Liver (tissue), 9 donors: Measurements from ENCODE around the gene CTNNA2. TPM values are rescaled to one million over a fixed set of nuclear protein-coding genes. Genes with fewer than 3 reads are reported as not detected.

Source experiments
- DNase-seq: peaks from one replicate; pipeline ENCODE4 v3.0.0-alpha.2; 2017; ENCODE audit warnings: low spot score
- H3K27ac ChIP-seq, 2 donors: one replicate each; pipeline ENCODE4 v1.7.0; 2013; ENCODE audit warnings: inconsistent platforms in 2 of 2, low read length in 2 of 2, control low read depth in 1 of 2, low read depth in 1 of 2, mild to moderate bottlenecking in 1 of 2
- H3K27me3 ChIP-seq, 4 donors: one replicate each; pipeline versions ENCODE4 v1.6.1 to v1.7.0; 2013; ENCODE audit warnings: low read length in 3 of 4, inconsistent platforms in 1 of 4, mild to moderate bottlenecking in 1 of 4, moderate library complexity in 1 of 4; ENCODE audit not compliant: control insufficient read depth in 4 of 4, insufficient read depth in 4 of 4
- H3K36me3 ChIP-seq, 4 donors: one replicate each; pipeline versions ENCODE4 v1.6.1 to v1.7.0; 2013; ENCODE audit warnings: low read length in 3 of 4, mild to moderate bottlenecking in 3 of 4, low read depth in 1 of 4, moderate library complexity in 1 of 4; ENCODE audit not compliant: control insufficient read depth in 4 of 4, insufficient read depth in 3 of 4
- H3K4me1 ChIP-seq, 4 donors: one replicate each; pipeline versions ENCODE4 v1.6.1 to v1.7.0; 2013; ENCODE audit warnings: low read length in 3 of 4, mild to moderate bottlenecking in 3 of 4, moderate library complexity in 1 of 4; ENCODE audit not compliant: control insufficient read depth in 4 of 4, insufficient read depth in 4 of 4
- H3K4me3 ChIP-seq, 3 donors: one replicate each; pipeline versions ENCODE4 v1.6.1 to v1.7.0; 2013; ENCODE audit warnings: low read length in 3 of 3, control low read depth in 1 of 3, low read depth in 1 of 3, mild to moderate bottlenecking in 1 of 3
- H3K9ac ChIP-seq, 2 donors: one replicate each; pipeline ENCODE4 v1.7.0; 2013; ENCODE audit warnings: low read length in 2 of 2, mild to moderate bottlenecking in 2 of 2, moderate library complexity in 2 of 2, control low read depth in 1 of 2, low read depth in 1 of 2
- H3K9me3 ChIP-seq, 4 donors: one replicate each; pipeline versions ENCODE4 v1.6.1 to v1.7.0; 2013; ENCODE audit warnings: low read length in 3 of 4; ENCODE audit not compliant: control insufficient read depth in 4 of 4
- ATF3 ChIP-seq: IDR thresholded peaks from 2 replicates; pipeline ENCODE4 v1.6.1; 2016; ENCODE audit warnings: antibody characterized with exemption
- CTCF ChIP-seq: fragments of 150-350 bp; IDR thresholded peaks from 2 replicates; pipeline ENCODE4 v1.5.1; 2017; ENCODE audit warnings: improper control_type of control experiment, low read depth, low read length; ENCODE audit not compliant: missing input control
- EGR1 ChIP-seq, 2 donors: IDR thresholded peaks; 2 replicates each; pipeline ENCODE4 v1.6.1; 2016 to 2018; ENCODE audit warnings: antibody characterized with exemption in 2 of 2, low read depth in 2 of 2
- FOXA1 ChIP-seq: IDR thresholded peaks from 2 replicates; pipeline ENCODE4 v1.6.1; 2016; ENCODE audit warnings: antibody characterized with exemption
- FOXA2 ChIP-seq: IDR thresholded peaks from 2 replicates; pipeline ENCODE4 v1.6.1; 2016; ENCODE audit warnings: antibody characterized with exemption
- GABPA ChIP-seq, 2 donors: IDR thresholded peaks in 1 of 2; conservative IDR thresholded peaks in 1 of 2; 2 replicates each; pipeline ENCODE4 v1.6.1; 2016; ENCODE audit warnings: antibody characterized with exemption in 2 of 2, mild to moderate bottlenecking in 1 of 2, moderate library complexity in 1 of 2
- HNF4A ChIP-seq, 2 donors: conservative IDR thresholded peaks; 2 replicates each; pipeline ENCODE4 v1.6.1; 2016; ENCODE audit warnings: antibody characterized with exemption in 2 of 2, mild to moderate bottlenecking in 2 of 2
- HNF4G ChIP-seq: IDR thresholded peaks from 2 replicates; pipeline ENCODE4 v1.6.1; 2016; ENCODE audit warnings: antibody characterized with exemption
- JUND ChIP-seq, 2 donors: IDR thresholded peaks; 2 replicates each; pipeline ENCODE4 v1.6.1; 2016; ENCODE audit warnings: antibody characterized with exemption in 2 of 2
- MAX ChIP-seq: IDR thresholded peaks from 2 replicates; pipeline ENCODE4 v1.6.1; 2016; ENCODE audit warnings: antibody characterized with exemption
- NR2F2 ChIP-seq: IDR thresholded peaks from 2 replicates; pipeline ENCODE4 v1.6.1; 2016; ENCODE audit warnings: antibody characterized with exemption
- RAD21 ChIP-seq, 2 donors: IDR thresholded peaks; 2 replicates each; pipeline ENCODE4 v1.6.1; 2016; ENCODE audit warnings: antibody characterized with exemption in 2 of 2, mild to moderate bottlenecking in 2 of 2
- RXRA ChIP-seq, 2 donors: IDR thresholded peaks; 2 replicates each; pipeline ENCODE4 v1.6.1; 2017 to 2018; ENCODE audit warnings: antibody characterized with exemption in 2 of 2, mild to moderate bottlenecking in 1 of 2
- SP1 ChIP-seq: IDR thresholded peaks from 2 replicates; pipeline ENCODE4 v1.6.1; 2018; ENCODE audit warnings: antibody characterized with exemption, mild to moderate bottlenecking
- TAF1 ChIP-seq: conservative IDR thresholded peaks from 2 replicates; pipeline ENCODE4 v1.6.1; 2016; ENCODE audit warnings: antibody characterized with exemption, mild to moderate bottlenecking
- YY1 ChIP-seq: IDR thresholded peaks from 2 replicates; pipeline ENCODE4 v1.6.1; 2016; ENCODE audit warnings: antibody characterized with exemption, mild to moderate bottlenecking
- WGBS: extraction: QIAGEN DNeasy Blood & Tissue Kit; methylation state at CpG from one replicate; pipeline ENCODE4 v1.1.7; 2013; 5-methylcytosine and 5-hydroxymethylcytosine counted together
- polyA plus RNA-seq, 2 donors: library from polyadenylated mRNA; stranded (reverse) in 1 of 2; unstranded in 1 of 2; fragments of 200-250 nt in 1 of 2; fragments of >200 nt in 1 of 2; fragmentation: Nextera tagmentation in 1 of 2; extraction: Ambion mirVana in 1 of 2; gene quantifications; one replicate each; pipeline versions ENCODE4 v1.2.1 to v1.2.3, GENCODE V29; 2013 to 2015
- total RNA-seq, 2 donors: library from RNA; depleted of rRNA; stranded (reverse); fragments of >200 nt; gene quantifications; one replicate each; pipeline ENCODE4 v1.2.3, GENCODE V29; 2014
- TF ChIP-seq, protein P1 (sequence below): IDR thresholded peaks from 2 replicates; pipeline ENCODE4 v1.6.1; 2016; ENCODE audit warnings: antibody characterized with exemption, mild to moderate bottlenecking
- TF ChIP-seq, protein P2 (sequence below): IDR thresholded peaks from 2 replicates; pipeline ENCODE4 v1.6.1; 2016; ENCODE audit warnings: antibody characterized with exemption
- donor health status: healthy.
- donor health status: healthy.
- donor health status: healthy.
- donor health status: healthy.
- donor health status: healthy.

CTNNA2 gene
- total and polyA plus RNA-seq, 4 donors, result 0.05 TPM; not detected in 3

- H3K4me1 ChIP-seq, result no peaks in the 10 kb centered on the region
- H3K36me3 ChIP-seq, result no peaks in the 10 kb centered on the region
- DNase-seq, result no peak
- H3K9ac ChIP-seq, result no peak overlapping the region
- no peak overlapping the region for H3K4me3 ChIP-seq
- TF ChIP-seq FOXA2 (no peak), YY1 (no peak), RXRA (IDR thresholded peaks at IDR 0.05) (no peak), HNF4G (no peak), JUND (IDR thresholded peaks at IDR 0.05) (no peak), FOXA1 (no peak), RAD21 (IDR thresholded peaks at IDR 0.05) (no peak), MAX (no peak), GABPA (IDR thresholded peaks at IDR 0.05 in 1 of 2, conservative IDR thresholded peaks at IDR 0.05 in 1 of 2) (no peak), EGR1 (IDR thresholded peaks at IDR 0.05; ENCODE audit: low read depth in 2 of 2) (no peak), NR2F2 (no peak), SP1 (no peak), TAF1 (no peak), HNF4A (conservative IDR thresholded peaks at IDR 0.05) (no peak), CTCF (no peak), ATF3 (no peak)
- TF ChIP-seq, protein P1, sequence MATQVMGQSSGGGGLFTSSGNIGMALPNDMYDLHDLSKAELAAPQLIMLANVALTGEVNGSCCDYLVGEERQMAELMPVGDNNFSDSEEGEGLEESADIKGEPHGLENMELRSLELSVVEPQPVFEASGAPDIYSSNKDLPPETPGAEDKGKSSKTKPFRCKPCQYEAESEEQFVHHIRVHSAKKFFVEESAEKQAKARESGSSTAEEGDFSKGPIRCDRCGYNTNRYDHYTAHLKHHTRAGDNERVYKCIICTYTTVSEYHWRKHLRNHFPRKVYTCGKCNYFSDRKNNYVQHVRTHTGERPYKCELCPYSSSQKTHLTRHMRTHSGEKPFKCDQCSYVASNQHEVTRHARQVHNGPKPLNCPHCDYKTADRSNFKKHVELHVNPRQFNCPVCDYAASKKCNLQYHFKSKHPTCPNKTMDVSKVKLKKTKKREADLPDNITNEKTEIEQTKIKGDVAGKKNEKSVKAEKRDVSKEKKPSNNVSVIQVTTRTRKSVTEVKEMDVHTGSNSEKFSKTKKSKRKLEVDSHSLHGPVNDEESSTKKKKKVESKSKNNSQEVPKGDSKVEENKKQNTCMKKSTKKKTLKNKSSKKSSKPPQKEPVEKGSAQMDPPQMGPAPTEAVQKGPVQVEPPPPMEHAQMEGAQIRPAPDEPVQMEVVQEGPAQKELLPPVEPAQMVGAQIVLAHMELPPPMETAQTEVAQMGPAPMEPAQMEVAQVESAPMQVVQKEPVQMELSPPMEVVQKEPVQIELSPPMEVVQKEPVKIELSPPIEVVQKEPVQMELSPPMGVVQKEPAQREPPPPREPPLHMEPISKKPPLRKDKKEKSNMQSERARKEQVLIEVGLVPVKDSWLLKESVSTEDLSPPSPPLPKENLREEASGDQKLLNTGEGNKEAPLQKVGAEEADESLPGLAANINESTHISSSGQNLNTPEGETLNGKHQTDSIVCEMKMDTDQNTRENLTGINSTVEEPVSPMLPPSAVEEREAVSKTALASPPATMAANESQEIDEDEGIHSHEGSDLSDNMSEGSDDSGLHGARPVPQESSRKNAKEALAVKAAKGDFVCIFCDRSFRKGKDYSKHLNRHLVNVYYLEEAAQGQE, result no peak
- TF ChIP-seq, protein P2, sequence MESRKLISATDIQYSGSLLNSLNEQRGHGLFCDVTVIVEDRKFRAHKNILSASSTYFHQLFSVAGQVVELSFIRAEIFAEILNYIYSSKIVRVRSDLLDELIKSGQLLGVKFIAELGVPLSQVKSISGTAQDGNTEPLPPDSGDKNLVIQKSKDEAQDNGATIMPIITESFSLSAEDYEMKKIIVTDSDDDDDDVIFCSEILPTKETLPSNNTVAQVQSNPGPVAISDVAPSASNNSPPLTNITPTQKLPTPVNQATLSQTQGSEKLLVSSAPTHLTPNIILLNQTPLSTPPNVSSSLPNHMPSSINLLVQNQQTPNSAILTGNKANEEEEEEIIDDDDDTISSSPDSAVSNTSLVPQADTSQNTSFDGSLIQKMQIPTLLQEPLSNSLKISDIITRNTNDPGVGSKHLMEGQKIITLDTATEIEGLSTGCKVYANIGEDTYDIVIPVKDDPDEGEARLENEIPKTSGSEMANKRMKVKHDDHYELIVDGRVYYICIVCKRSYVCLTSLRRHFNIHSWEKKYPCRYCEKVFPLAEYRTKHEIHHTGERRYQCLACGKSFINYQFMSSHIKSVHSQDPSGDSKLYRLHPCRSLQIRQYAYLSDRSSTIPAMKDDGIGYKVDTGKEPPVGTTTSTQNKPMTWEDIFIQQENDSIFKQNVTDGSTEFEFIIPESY, result no peak
- H3K27me3 ChIP-seq, result no peaks in the 10 kb centered on the region
- H3K27ac ChIP-seq, result no peak overlapping the region
- no peaks in the 10 kb centered on the region for H3K9me3 ChIP-seq
These were observed 482.1 kb downstream of the CTNNA2 start for GRCh38 chr2:79994965-79995364.

GRCh38 chr2:79996709-79997108, 483.9 kb downstream of the CTNNA2 start:
- H3K4me1 ChIP-seq, result no peaks in the 10 kb centered on the region
- H3K9ac ChIP-seq, result no peak overlapping the region
- no peak for DNase-seq
- H3K27ac ChIP-seq, result no peak overlapping the region
- H3K9me3 ChIP-seq, result no peaks in the 10 kb centered on the region
- no peaks in the 10 kb centered on the region for H3K36me3 ChIP-seq
- no peak overlapping the region for H3K4me3 ChIP-seq
- 80% methylated on average over 5 of the region's 5 CpGs for WGBS
- no peaks in the 10 kb centered on the region for H3K27me3 ChIP-seq
- no peak for TF ChIP-seq RXRA (IDR thresholded peaks at IDR 0.05)
